GM19099 (cell line): ENCODE results near the gene TSHZ3.

Experiments used
- POLR2A ChIP-seq: IDR thresholded peaks from 3 replicates; pipeline ENCODE4 v1.6.1; 2011; ENCODE audit warnings: low read depth; ENCODE audit not compliant: insufficient read length; ENCODE audit errors: extremely low read depth

TSHZ3 gene

DNA sequence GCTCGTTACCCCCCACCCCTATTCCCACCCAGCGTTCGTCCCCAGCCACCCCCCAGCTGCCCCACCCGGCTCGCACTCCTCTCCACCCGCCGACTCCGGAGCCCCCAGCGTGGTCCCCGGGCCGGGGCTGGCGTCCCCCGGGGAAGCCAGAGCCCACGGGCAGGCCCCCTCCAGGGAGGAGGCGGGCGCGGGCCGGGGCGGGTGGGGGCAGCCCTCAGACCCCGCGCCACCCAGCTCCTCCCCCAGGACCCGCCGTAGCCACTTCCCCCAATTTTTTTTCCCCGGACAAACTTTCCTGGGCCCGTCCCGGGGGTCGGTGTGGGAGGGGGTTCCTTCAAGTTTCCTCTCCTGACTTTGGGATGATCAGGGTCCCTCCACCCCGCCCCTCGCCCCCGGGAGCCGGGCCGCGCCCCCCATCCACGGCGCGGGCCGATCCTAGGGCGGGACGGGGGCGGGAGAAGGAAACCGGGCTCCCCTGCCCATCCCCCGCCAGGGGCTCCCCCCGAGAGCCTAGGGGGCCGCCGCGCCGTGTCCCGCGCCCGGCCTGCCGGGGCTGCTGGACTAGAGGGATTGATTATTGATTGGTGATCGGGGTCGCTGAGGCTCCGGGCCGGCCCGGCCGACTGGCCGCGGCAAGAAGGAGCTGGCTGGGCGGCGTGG, 927 bp upstream of the TSHZ3 start:
- TF ChIP-seq POLR2A, result no peak

DNA sequence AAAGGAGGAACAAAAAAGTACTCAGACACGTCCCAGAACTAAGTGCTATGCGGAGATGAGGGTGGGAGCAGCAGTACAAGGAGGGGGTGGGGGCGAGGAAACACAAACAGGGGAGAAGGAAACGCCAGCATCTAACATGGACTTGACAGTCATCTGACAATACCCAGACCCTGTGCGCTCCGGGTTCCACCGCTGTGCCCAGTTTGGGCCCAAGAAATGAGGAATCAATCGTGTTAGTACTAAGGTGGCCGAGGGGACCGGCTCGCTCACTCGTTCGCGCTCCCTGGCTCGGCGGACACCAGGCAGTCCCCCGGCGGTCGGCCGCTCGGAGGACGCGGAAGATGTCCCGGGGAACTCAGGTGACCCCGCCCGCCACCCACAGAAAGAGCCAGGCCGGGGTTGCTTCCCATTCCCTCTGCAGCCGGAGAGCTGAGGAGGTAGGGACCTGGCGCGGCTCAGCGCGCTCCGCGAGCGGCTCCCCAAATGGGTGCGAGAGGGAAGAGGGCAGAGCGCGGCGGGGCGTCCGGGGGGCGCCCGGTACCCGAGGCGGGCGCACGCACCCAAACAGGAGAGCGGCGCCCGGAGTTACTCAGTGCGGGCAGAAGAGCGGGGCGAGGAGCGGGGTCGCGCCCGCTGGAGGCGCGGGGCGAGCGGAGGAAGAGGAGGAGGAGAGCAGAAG, 616 bp downstream of the TSHZ3 start:
- no peak for TF ChIP-seq POLR2A

DNA sequence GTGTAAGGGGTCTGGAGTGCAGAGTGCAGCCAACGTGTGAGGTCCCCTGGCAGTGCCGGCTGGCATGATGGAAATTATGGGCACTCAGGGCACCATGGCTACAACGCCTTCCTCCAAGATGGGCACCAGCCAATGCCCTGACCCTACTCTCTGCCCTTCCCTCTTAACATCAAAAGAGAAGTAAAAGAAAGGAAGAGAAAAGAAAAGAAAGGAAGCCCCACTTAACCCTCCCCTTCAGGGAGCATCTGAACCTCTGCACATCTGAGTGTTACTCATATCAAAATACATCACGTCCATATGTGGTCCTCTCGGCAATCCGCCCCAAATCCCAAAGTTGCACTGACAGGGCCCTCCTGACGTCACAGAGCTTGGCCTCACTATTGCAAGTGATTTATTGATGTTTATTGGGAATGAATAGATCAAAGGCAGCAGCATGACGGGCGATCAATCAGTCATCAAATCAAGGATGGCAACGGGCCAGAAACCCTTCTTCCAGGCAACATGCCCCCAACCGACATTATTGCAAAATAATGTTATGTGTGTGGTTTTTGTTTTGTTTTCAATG, 1.3 kb downstream of the TSHZ3 start:
- no peak for TF ChIP-seq POLR2A

DNA sequence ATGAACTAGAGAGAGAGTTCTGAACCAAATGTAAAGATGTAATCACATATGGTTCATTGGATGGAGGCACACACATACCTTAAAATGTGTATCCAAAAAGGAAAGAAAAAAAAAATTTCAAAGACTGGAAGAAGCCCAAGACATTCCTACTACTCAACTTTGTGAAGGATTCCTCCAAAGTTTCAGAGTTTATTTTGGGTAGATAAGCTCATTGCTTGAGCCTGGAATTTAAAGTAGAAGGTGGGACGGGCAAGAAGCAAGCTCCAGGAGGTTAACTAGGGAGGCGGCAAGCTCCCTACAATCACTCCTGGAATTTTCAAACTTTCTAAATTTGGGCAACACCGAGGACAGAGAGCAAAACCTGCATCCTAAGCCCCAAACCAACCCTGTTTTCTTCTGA, 1.9 kb downstream of the TSHZ3 start:
- no peak for TF ChIP-seq POLR2A

DNA sequence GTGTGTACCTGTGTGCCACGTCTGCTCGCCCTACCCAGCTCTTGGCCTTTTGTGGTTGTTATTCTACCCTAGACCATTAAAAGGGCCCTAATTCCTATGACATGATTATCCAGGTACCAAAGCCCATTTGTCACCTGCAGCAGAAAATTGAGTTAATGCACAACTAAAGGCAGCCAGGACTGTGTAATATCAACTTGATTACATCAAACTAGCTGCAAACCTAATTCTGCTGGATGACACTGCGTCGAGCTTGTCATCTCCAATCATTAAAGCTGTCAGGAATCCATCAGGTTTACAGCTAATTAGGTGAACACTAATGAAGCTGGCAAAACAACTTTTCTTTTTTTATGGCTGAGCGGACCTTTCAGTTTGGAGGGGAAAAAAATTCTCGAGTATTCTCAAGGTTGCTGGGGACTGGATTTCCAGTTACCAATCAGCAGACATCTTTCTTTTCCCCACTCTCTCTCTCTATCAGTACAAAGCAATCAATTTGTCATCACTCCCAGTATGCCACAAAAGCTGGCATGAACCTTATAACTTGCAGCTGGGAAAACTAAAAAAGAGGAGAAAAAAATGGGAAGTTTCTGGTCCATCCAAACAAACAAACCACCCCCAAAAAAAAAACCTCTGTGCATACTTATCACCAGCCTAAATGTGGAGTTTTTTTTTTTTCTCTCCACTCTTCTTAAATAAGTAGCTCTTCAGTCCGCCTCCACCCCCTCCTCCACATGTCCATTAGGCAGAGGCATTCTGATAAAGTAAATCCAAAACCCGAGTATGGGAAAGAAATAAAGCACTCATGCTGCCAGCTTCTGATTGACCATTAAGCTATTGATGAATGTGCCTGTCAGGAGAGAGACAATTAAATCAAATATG, 2.8 kb downstream of the TSHZ3 start:
- no peak for TF ChIP-seq POLR2A

DNA sequence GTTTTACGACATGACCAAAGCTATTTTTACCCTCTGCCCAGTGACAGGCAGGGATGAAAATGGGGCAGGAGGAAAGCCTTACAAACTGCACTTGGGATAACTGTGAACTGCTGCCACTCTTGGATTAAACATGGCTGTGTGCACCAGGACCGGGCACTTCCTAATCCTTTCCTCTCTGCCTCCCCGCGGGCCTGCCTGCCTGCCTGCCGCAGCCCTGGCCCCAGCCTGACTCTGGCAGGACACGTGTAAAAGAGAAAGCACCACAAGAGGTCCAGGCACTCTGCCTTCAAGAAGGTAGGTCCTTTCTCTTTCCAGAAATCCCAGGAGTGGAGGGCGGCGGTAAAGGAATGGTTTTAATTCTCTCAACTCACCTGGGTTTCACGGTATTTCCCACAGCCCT, 4.8 kb downstream of the TSHZ3 start:
- TF ChIP-seq POLR2A, result no peak

DNA sequence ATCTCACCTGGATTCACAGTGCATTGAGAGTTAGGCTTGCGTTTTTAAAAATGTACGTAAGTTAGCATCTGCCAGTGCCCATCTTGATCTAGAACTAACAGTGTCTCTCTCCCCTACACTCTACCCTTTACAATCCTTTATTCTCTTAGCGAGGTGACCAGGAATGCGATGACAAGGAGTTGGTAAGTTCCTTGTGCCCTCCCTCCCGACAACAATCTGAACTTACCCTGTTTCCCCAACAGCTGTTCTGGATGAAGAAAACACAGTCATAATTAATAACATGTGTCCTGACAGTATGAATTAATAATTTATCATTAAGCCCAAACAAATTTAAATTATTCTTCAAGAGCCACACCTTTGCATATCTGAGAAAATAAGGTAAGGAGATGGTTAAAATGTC, 6.3 kb downstream of the TSHZ3 start:
- TF ChIP-seq POLR2A, result no peak

DNA sequence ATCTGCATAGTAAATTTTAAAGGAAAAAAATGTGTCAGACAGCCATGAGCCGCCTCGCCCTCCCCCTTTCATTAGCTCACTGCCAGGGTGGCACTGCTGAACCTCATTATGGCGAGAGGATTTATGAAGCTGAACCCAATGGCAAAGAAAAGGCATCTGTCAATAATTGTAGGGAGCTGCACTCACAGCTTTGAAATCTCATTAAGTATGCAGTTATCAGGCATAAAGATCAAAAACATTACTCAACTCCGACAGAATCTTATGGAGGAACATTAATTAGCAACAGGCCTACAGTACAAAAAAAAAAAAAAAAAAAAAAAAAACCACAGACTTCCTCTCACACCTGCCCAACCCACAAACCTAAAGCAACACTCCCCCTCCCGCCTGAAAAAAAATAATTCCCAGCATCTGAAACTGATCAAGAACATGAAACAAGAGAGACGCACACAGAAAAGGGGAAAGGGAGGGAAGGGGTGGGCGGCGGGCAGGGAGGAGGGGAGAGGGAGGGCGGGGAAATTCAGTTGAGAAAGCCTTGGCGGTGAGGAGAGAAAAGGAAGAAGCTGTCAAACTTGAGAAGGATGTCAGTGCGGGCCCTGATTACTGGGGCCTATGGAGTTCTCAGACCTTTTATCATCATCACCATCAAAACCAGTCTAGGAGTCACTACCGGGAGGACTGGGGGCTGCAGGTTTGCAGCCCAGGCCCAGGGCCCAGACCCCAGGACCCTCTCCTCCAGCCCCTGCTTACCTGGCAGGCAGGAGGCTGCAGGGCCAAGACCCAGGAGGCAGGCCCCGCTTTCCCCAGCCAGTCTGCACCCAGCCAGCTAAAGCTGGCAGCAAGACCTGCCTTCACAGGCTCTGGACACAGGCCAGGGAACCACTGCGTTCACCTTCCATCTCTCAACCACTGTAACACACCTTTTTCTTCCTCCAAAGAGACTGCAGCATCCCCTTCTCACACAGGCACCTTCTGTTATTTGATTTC, 8.9 kb downstream of the TSHZ3 start:
- TF ChIP-seq POLR2A, result no peak

DNA sequence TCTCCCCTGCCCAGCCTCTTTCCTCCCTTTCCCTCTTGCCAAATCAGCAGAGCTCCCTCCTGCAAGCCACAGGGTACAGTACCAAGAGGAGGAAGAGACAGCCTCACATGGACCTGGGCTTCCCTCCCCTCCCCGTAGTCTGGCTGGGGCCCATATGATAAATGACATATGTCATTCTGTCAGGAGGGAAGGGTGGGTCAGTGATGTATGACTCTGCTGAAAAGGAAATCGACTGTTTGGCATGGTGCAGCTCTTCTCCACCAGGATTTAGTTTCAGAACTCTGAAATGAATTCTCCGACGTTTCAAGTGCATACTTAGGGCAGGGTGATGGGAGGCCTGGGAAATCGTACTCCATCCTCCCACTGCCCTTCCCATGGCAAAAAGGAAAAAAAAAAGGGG, 9.8 kb downstream of the TSHZ3 start:
- no peak for TF ChIP-seq POLR2A

DNA sequence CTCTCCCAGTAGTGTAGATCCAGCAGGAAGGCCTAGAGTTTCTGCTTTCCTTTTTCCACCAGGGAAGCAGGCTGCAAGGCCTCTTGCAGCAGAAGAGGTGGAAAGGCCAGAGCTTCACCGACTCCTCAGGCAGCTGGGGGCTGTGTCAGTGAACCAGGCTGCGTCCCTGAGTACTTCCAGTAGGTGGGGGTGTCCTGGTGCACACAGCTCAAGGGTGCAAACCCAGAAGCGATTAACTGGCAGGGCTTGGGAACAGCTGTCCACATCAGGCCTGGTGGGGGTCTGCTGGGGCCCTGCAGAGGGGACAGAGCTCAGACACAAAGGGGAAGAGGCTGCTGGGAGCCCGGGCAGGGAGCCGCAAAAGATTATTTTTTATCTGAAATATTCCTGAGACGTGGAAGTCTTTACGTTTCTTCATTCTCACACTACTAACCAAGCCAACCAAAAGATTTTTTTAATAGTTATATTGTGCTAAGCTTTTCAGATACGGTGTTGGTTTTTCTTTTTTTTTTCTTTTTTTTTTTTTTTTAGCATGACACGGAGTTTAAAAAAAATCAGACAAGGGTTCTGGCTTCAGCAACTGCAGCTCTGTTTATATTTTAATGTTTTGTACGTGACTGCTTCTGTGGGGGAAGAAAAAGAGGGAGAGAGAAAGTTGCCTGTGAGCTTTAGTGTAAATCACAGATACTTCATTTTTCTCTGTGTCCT, 11.0 kb downstream of the TSHZ3 start:
- no peak for TF ChIP-seq POLR2A

DNA sequence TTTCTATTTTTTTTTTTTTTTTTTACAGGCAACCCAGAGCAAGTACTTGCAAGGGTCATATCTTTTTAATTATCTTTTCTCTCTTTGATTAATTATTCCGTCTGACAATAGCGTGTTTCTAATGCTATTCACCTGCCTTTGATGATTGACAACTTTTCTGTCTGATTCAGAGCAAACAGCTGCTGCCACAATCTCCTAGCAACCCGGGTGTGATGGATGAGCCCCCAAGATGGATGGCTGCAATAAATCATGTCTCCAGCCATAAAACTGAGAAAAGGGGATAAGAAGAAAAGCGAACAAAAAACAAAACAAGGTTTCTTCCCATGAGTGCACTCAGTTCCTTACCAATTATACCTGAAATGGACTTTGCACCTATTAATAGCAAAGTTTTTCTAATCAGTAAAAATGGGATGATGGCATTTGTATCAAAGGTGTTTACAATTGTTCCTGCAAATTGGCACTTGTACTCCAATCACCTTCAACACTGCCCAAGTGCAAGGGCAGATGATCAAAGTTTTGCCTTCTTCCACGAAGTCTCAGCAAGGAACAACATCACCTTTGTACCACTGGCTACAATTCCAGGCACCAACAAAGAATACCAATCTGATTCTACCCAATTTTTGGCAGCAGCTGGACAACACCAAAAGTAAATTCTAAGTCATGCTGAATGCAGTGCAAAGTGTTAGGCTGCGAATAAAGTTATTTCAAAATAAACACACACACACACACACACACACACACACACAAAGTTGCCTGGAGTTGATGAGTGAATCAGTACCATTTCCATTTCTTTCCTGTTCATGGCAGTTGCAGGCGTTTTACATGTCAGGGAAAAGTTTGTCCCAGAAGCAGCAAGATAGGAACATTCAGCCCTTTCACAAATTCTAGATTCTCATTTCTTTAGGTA, 12.0 kb downstream of the TSHZ3 start:
- no peak for TF ChIP-seq POLR2A

DNA sequence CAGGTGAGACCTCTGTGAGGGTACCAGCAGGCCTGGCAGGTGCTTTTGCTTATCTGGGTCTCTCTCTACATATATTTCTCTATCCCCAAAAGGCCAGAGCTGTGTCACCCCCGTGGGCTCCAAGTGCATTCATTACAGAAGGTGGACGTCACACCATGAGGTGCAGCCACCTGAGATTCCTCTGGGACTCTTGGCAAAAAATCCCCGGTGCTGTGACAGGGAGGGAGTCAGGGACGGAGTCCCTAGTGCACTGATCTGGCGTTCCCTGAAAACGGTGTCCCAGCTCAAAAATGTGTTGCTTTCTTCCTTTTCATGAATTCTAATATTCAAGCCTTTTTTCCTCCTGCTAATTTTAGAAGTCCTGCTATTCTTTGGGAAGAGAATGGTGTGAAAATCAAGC, 13.5 kb downstream of the TSHZ3 start:
- TF ChIP-seq POLR2A, result no peak
